H1 (cell line): Measurements from ENCODE around the gene PLEKHA4. TPM values are rescaled to one million over a fixed set of nuclear protein-coding genes. Genes with fewer than 3 reads are reported as not detected.
A peak's percentile ranks its signal among the peaks of the same experiment; 100 is the strongest.

Experiments
- CTCF ChIA-PET: fragments of 300-600 bp; sonication (Branson Sonifier 250); formaldehyde crosslinking; loops from one replicate; lab custom pipeline; 2021; ENCODE audit not compliant: partially characterized antibody; lab: Charles Lee
- POLR2A ChIA-PET: fragments of 300-600 bp; sonication (Branson Sonifier 250); formaldehyde crosslinking; loops from one replicate; lab custom pipeline; 2021; ENCODE audit warnings: inconsistent platforms; ENCODE audit not compliant: partially characterized antibody; lab: Charles Lee
- DNase-seq, 2 experiments: peaks; one replicate each; pipeline versions ENCODE4 v3.0.0 to v3.0.0-alpha.2; 2010 to 2022; ENCODE audit warnings: low spot score in 2 of 2, low read depth in 1 of 2, mixed read lengths in 1 of 2
- FAIRE-seq: peaks from 2 replicates; lab custom pipeline; 2011; peaks lifted over from hg19 to GRCh38; lab: Jason Lieb, UNC
- H2AFZ ChIP-seq: 2 replicates; pipeline ENCODE4 v1.8.1; 2012; ENCODE audit warnings: low read length, inconsistent platforms
- H2AK5ac ChIP-seq: 2 replicates; pipeline ENCODE4 v1.6.1; 2013; ENCODE audit warnings: low read depth, low read length
- H2BK120ac ChIP-seq: replicated peaks from 2 replicates; pipeline ENCODE3; 2013; ENCODE audit warnings: low read depth, low read length, inconsistent platforms
- H2BK12ac ChIP-seq: 2 replicates; pipeline ENCODE4 v1.6.1; 2013; ENCODE audit warnings: low read depth, low read length
- H2BK15ac ChIP-seq: 2 replicates; pipeline ENCODE4 v1.6.1; 2013; ENCODE audit warnings: low read length
- H2BK20ac ChIP-seq: 2 replicates; pipeline ENCODE4 v1.6.1; 2013; ENCODE audit warnings: low read length
- H2BK5ac ChIP-seq: 2 replicates; pipeline ENCODE4 v1.6.1; 2013; ENCODE audit warnings: low read depth, low read length
- H3K14ac ChIP-seq: 2 replicates; pipeline ENCODE4 v1.6.1; 2013; ENCODE audit warnings: inconsistent platforms; ENCODE audit not compliant: insufficient read length
- H3K18ac ChIP-seq: 2 replicates; pipeline ENCODE4 v1.6.1; 2013; ENCODE audit warnings: low read length; ENCODE audit errors: extremely low read depth
- H3K23ac ChIP-seq: 2 replicates; pipeline ENCODE4 v1.6.1; 2013; ENCODE audit warnings: inconsistent platforms; ENCODE audit not compliant: insufficient read length
- H3K23me2 ChIP-seq: 2 replicates; pipeline ENCODE4 v1.6.1; 2013; ENCODE audit warnings: low read depth, low read length
- H3K27ac ChIP-seq: 2 replicates; pipeline ENCODE4 v1.6.1; 2011; ENCODE audit warnings: low read depth, low read length, inconsistent platforms
- H3K27me3 ChIP-seq, 4 experiments: replicated peaks in 1 of 4; 1 replicate in 1 of 4; 2 replicates in 3 of 4; pipeline versions ENCODE4 v1.6.1 to v1.8.1; 2011 to 2013; ENCODE audit warnings: low read length in 3 of 4, mild to moderate bottlenecking in 3 of 4, inconsistent platforms in 2 of 4, mixed read lengths in 2 of 4, moderate library complexity in 1 of 4; ENCODE audit not compliant: control insufficient read depth in 3 of 4, insufficient read depth in 3 of 4; ENCODE audit errors: extremely low read depth in 1 of 4
- H3K36me3 ChIP-seq, 4 experiments: 2 replicates each; pipeline versions ENCODE4 v1.6.1 to v1.8.1; 2011 to 2013; ENCODE audit warnings: mild to moderate bottlenecking in 4 of 4, low read length in 3 of 4, moderate library complexity in 2 of 4, control low read depth in 1 of 4, inconsistent platforms in 1 of 4; ENCODE audit not compliant: insufficient read depth in 4 of 4, control insufficient read depth in 2 of 4
- H3K4ac ChIP-seq: replicated peaks from 2 replicates; pipeline ENCODE3; 2013; ENCODE audit warnings: low read length, low read depth, mixed read lengths, inconsistent platforms; ENCODE audit not compliant: insufficient read length
- H3K4me1 ChIP-seq, 4 experiments: replicated peaks in 1 of 4; 1 replicate in 1 of 4; 2 replicates in 3 of 4; pipeline versions ENCODE4 v1.6.1 to v1.8.1; 2011 to 2013; ENCODE audit warnings: low read length in 3 of 4, inconsistent platforms in 2 of 4, mixed read lengths in 1 of 4; ENCODE audit not compliant: insufficient read depth in 4 of 4, control insufficient read depth in 3 of 4
- H3K4me2 ChIP-seq, 2 experiments: 2 replicates each; pipeline versions ENCODE4 v1.6.1 to v1.8.1; 2011 to 2013; ENCODE audit warnings: low read depth in 2 of 2, low read length in 2 of 2, control low read depth in 1 of 2, inconsistent platforms in 1 of 2, mild to moderate bottlenecking in 1 of 2; ENCODE audit not compliant: insufficient read depth in 1 of 2
- H3K4me3 ChIP-seq, 4 experiments: fragments of 200-600, 300-600 bp in 1 of 4; sonication (generic), shearing (Covaris generic), sonication (Bioruptor Twin) in 1 of 4; 2 replicates each; pipeline versions ENCODE4 v1.5.1 to v1.8.1; 2011 to 2016; ENCODE audit warnings: low read length in 4 of 4, low read depth in 3 of 4, control low read depth in 2 of 4, inconsistent platforms in 2 of 4, mild to moderate bottlenecking in 2 of 4, mixed read lengths in 1 of 4, moderate library complexity in 1 of 4; ENCODE audit not compliant: insufficient read depth in 2 of 4; ENCODE audit errors: extremely low read depth in 1 of 4
- H3K56ac ChIP-seq: replicated peaks from 2 replicates; pipeline ENCODE3; 2013; ENCODE audit warnings: low read depth, mild to moderate bottlenecking, mixed read lengths, low read length, inconsistent platforms; ENCODE audit not compliant: insufficient read length
- H3K79me1 ChIP-seq: 2 replicates; pipeline ENCODE4 v1.6.1; 2013; ENCODE audit warnings: low read depth, low read length, control low read depth
- H3K79me2 ChIP-seq, 2 experiments: 2 replicates each; pipeline versions ENCODE4 v1.6.1 to v1.8.1; 2012 to 2013; ENCODE audit warnings: low read length in 2 of 2, mild to moderate bottlenecking in 2 of 2, inconsistent platforms in 1 of 2; ENCODE audit not compliant: insufficient read depth in 2 of 2, control insufficient read depth in 1 of 2
- H3K9ac ChIP-seq, 4 experiments: replicated peaks in 1 of 4; 1 replicate in 1 of 4; 2 replicates in 3 of 4; pipeline versions ENCODE4 v1.6.1 to v1.8.1; 2011 to 2013; ENCODE audit warnings: low read depth in 3 of 4, low read length in 3 of 4, control low read depth in 2 of 4, mild to moderate bottlenecking in 2 of 4, moderate library complexity in 2 of 4, inconsistent platforms in 1 of 4; ENCODE audit errors: extremely low read depth in 1 of 4
- H3K9me3 ChIP-seq, 2 experiments: 2 replicates each; pipeline versions ENCODE4 v1.6.1 to v1.8.1; 2012 to 2013; ENCODE audit warnings: mild to moderate bottlenecking in 2 of 2, moderate library complexity in 2 of 2, control low read depth in 1 of 2, inconsistent platforms in 1 of 2, low read depth in 1 of 2, low read length in 1 of 2, mixed read lengths in 1 of 2; ENCODE audit not compliant: insufficient read depth in 2 of 2
- H4K20me1 ChIP-seq, 2 experiments: replicated peaks in 1 of 2; 2 replicates each; pipeline versions ENCODE3 to v1.8.1; 2011 to 2013; ENCODE audit warnings: inconsistent platforms in 2 of 2, low read length in 2 of 2, mild to moderate bottlenecking in 1 of 2; ENCODE audit not compliant: insufficient read depth in 2 of 2, control insufficient read depth in 1 of 2
- H4K5ac ChIP-seq: 2 replicates; pipeline ENCODE4 v1.6.1; 2013; ENCODE audit warnings: low read length, low read depth, mixed read lengths, inconsistent platforms; ENCODE audit not compliant: insufficient read length
- H4K8ac ChIP-seq: 2 replicates; pipeline ENCODE4 v1.8.0; 2013; ENCODE audit warnings: mild to moderate bottlenecking, moderate library complexity, low read length, inconsistent platforms; ENCODE audit not compliant: insufficient read depth; ENCODE audit errors: extremely low read depth
- H4K91ac ChIP-seq: replicated peaks from 2 replicates; pipeline ENCODE3; 2013; ENCODE audit warnings: low read length, mixed read lengths, inconsistent platforms; ENCODE audit not compliant: insufficient read length
- CBX5 ChIP-seq: fragments of 300-800, 300-1000 bp; sonication (generic); IDR thresholded peaks from 2 replicates; pipeline ENCODE4 v1.7.1; 2016; ENCODE audit warnings: antibody characterized with exemption, low read length, low read depth
- CTBP2 ChIP-seq: IDR thresholded peaks from 2 replicates; pipeline ENCODE4 v1.7.0; 2011; ENCODE audit warnings: borderline replicate concordance, mild to moderate bottlenecking, moderate library complexity, mixed read lengths, low read length; ENCODE audit not compliant: insufficient read depth, insufficient read length
- KDM1A ChIP-seq: fragments of 200-600, 300-600 bp; sonication (generic); IDR thresholded peaks from 2 replicates; pipeline ENCODE4 v1.7.1; 2016; ENCODE audit warnings: mild to moderate bottlenecking, low read length, borderline replicate concordance
- MAFK ChIP-seq: IDR thresholded peaks from 2 replicates; pipeline ENCODE4 v1.6.1; 2012; ENCODE audit warnings: low read depth, mild to moderate bottlenecking, improper control_type of control experiment, low read length
- PHF8 ChIP-seq: fragments of 200-600 bp; sonication (generic); conservative IDR thresholded peaks from 2 replicates; pipeline ENCODE4 v1.7.1; 2012; ENCODE audit warnings: low read depth, mild to moderate bottlenecking, inconsistent platforms, low read length, moderate library complexity
- RFX5 ChIP-seq: IDR thresholded peaks from 2 replicates; pipeline ENCODE4 v1.6.1; 2011; ENCODE audit warnings: low read depth, low read length, improper control_type of control experiment, borderline replicate concordance
- SAP30 ChIP-seq: fragments of 300-600 bp; sonication (generic); IDR thresholded peaks from 2 replicates; pipeline ENCODE4 v1.7.1; 2012; ENCODE audit warnings: low read length, moderate library complexity, mild to moderate bottlenecking, inconsistent platforms; ENCODE audit not compliant: insufficient read depth, insufficient replicate concordance
- SIN3A ChIP-seq, 2 experiments: IDR thresholded peaks in 1 of 2; conservative IDR thresholded peaks in 1 of 2; 2 replicates each; pipeline ENCODE4 v1.6.1; 2011 to 2012; ENCODE audit warnings: low read length in 2 of 2, improper control_type of control experiment in 1 of 2, low read depth in 1 of 2, mild to moderate bottlenecking in 1 of 2
- SP2 ChIP-seq: IDR thresholded peaks from 2 replicates; pipeline ENCODE4 v1.6.1; 2012; ENCODE audit warnings: mild to moderate bottlenecking, low read length, inconsistent platforms
- TBP ChIP-seq: IDR thresholded peaks from 2 replicates; pipeline ENCODE4 v1.6.1; 2011; ENCODE audit warnings: low read depth, low read length, improper control_type of control experiment
- WGBS, 2 experiments: shearing (Covaris generic) in 1 of 2; methylation state at CpG; one replicate each; pipeline versions ENCODE4 v1.1.6 to v1.1.7; 2013 to 2015; ENCODE audit warnings: low lambda C conversion rate in 2 of 2, mixed read lengths in 2 of 2, inconsistent platforms in 1 of 2, low coverage in 1 of 2, missing lambda C conversion rate in 1 of 2; ENCODE audit not compliant: insufficient replicate concordance in 2 of 2, insufficient coverage in 1 of 2, insufficient read length in 1 of 2; ENCODE audit errors: extremely low coverage in 1 of 2, missing lambda C conversion rate in 1 of 2; 5-methylcytosine and 5-hydroxymethylcytosine counted together
- polyA plus RNA-seq, 7 experiments: library from polyadenylated mRNA; depleted of rRNA in 3 of 7; stranded (reverse) in 5 of 7; unstranded in 2 of 7; fragments of >200 nt in 5 of 7; fragments of 200-250 nt in 2 of 7; gene quantifications; 1 replicate in 5 of 7; 2 replicates in 1 of 7; 4 replicates in 1 of 7; pipeline versions ENCODE4 v1.2.1 to v1.2.3, GENCODE V29; 2011 to 2013; ENCODE audit warnings: missing spikeins in 2 of 7, mixed read lengths in 2 of 7
- total RNA-seq: library from RNA; stranded (reverse); fragmentation: NEBNext Ultra II Directional; extraction: Animal tissue kit (Norgen Biotek cat#: 25700); gene quantifications from 2 replicates; pipeline ENCODE4 v1.2.1, GENCODE V29; 2021

PLEKHA4 gene
- total and polyA plus RNA-seq, 2 of the 8 experiments (the other 6 are each of a cell fraction or from before 2014, with no cell fraction given) = 8.2 to 18.0 TPM

DNA sequence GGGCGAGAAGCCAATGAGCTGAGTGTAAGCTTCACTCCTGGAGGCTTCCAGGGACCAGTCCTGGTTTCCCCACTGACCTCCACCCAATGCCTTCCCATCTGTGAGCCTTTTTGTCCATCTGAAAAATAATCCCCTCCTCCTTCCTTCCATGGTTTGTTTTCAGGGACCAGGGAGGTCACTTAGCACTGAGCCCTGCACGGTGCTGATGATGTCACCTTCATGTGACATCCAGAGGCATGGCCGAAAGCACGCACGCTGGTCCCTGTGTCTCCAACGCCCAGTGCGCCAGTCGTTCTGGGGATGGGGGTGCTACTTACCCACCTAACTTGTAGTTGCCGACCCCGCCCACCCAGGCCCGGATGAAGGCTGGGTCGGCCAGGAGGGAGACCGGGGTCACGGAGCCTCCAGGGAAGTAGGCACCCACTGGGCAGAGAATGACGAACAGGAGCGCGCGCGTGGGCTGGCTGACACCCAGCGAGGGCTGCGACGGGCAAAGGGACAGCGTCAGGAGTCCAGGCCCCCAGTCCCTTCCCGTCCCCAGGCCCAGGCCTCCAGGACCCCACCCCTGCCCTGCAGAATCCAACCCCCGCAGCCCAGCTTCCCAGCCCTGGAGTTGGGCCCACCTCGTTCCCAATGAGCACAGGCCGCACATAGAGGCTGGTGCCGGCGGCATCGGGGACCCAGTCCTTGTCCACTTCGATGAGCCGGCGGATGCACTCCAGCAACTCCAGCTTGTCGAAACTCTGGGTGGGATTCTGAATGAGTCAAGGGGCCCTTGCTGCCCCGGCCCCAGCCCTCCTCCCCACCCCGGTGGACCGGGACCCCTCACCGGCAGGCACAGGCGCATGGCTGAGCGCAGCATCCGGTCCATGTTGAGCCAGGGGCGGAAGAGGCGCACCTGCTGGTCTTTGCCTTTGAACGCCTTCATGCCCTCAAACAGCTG, 68.8 kb downstream of the PLEKHA4 start:
- H3K4ac ChIP-seq = no peak overlapping the region
- H3K18ac ChIP-seq = peak overlapping the region; percentile 17
- ChIA-PET POLR2A (interaction anchor here (0.8 to 3.7 kb wide), 9 partner anchors 7 to 166 kb away, joined by 3 to 36 read pairs (median 4); partner anchors contain the start of genes BCAT2, FTL, HSD17B14 and PPP1R15A), CTCF (interaction anchor here (0.5 to 14.7 kb wide), 11 partner anchors 9 to 181 kb away, joined by 3 to 285 read pairs (median 4); partner anchors contain the start of gene BCAT2)
- H4K8ac ChIP-seq = peak overlapping the region; percentile 54; the same call in 1 of the 2 replicates
- H3K27ac ChIP-seq = peak overlapping the region; percentile 13; the same call in 1 of the 2 replicates
- no peak overlapping the region for H3K56ac ChIP-seq
- no peak for DNase-seq
- peak overlapping the region; percentile 90; the same call in 1 of the 2 replicates for H2BK12ac ChIP-seq
- no peaks in the 10 kb centered on the region for H3K36me3 ChIP-seq
- no peaks in the 10 kb centered on the region for H3K79me2 ChIP-seq
- WGBS, 2 experiments = 92% methylated on average over 32 of the region's 44 CpGs; no CpG with 5 or more reads in 1 of the 2 experiments
- peak overlapping the region; percentile 98; the same call in 1 of the 2 replicates for H2BK15ac ChIP-seq
- H3K4me3 ChIP-seq = no peak overlapping the region
- peak overlapping the region; percentile 83; the same call in 1 of the 2 replicates for H2BK5ac ChIP-seq
- no peaks in the 10 kb centered on the region for H3K27me3 ChIP-seq
- FAIRE-seq = no peak
- peak overlapping the region; percentile 24; the same call in 1 of the 2 replicates for H2BK20ac ChIP-seq
- H2BK120ac ChIP-seq = no peak overlapping the region
- no peaks in the 10 kb centered on the region for H3K9me3 ChIP-seq
- H4K91ac ChIP-seq = peak overlapping the region; percentile 94
- no peaks in the 10 kb centered on the region for H3K79me1 ChIP-seq
- no peaks in the 10 kb centered on the region for H3K23me2 ChIP-seq
- H2AFZ ChIP-seq = no peak overlapping the region
- no peak overlapping the region for H3K23ac ChIP-seq
- peaks cover 0 to 14% (median 9%) of the 10 kb centered on the region in 4 experiments; a peak in 6 of 7 replicates for H3K4me1 ChIP-seq
- H4K20me1 ChIP-seq = no peaks in the 10 kb centered on the region
- no peak overlapping the region for H3K14ac ChIP-seq
- H2AK5ac ChIP-seq = peak overlapping the region; percentile 41; the same call in 1 of the 2 replicates
- no peak overlapping the region for H3K9ac ChIP-seq
- H3K4me2 ChIP-seq = peak overlapping the region in 1 of 2 experiments; percentile 30; a peak in 3 of 4 replicates
- H4K5ac ChIP-seq = no peak overlapping the region
- TF ChIP-seq CBX5 = no peak
- no peak for TF ChIP-seq CTBP2
- TF ChIP-seq SAP30 = no peak
- TF ChIP-seq SP2 = no peak
- TF ChIP-seq PHF8 = no peak
- no peak for TF ChIP-seq SIN3A (conservative IDR thresholded peaks at IDR 0.05 in 1 of 2, IDR thresholded peaks at IDR 0.05 in 1 of 2; ENCODE audit: low read depth in 1 of 2, low read length in 2 of 2)
- TF ChIP-seq KDM1A = no peak
- TF ChIP-seq RFX5 = no peak
- TF ChIP-seq TBP = no peak
- no peak for TF ChIP-seq MAFK
